Measurements from ENCODE around the gene PPP2R5C. TPM values are rescaled to one million over a fixed set of nuclear protein-coding genes. Genes with fewer than 3 reads are reported as not detected.
A peak's percentile ranks its signal among the peaks of the same experiment; 100 is the strongest.

PPP2R5C gene
- total and polyA plus RNA-seq, 2 of the 4 experiments (the other 2 are of a cell fraction) = 65.9 to 78.7 TPM

GRCh38 chr14:101963656-101964296 is 202.3 kb downstream of the PPP2R5C start (continued):
- TF ChIP-seq RCOR1 (IDR thresholded peaks at IDR 0.05; ENCODE audit: insufficient replicate concordance, low read length) (no peak), RAD21 (IDR thresholded peaks at IDR 0.05; ENCODE audit: low read length) (no peak)

GRCh38 chr14:101964297-101965180 is 203.0 kb downstream of the PPP2R5C start, which contains the start of gene DYNC1H1:
Gene DYNC1H1 (plus strand): TSS chr14:101964573. CDS start chr14:101964692, 119 bp downstream.
- peak within 1 kb of the TSS; percentile 66; the same call in 1 of the 3 replicates for H2BK15ac ChIP-seq (ENCODE audit: low read depth, low read length)
- H3K18ac ChIP-seq (ENCODE audit: low read depth, low read length) = peak within 1 kb of the TSS; percentile 50
- H2AK9ac ChIP-seq (replicated peaks; ENCODE audit: low read depth, low read length, poor library complexity) = peak within 1 kb of the TSS; percentile 96
- no TSS peak for BruUV-seq (replicated peaks)
- dilution Hi-C loops (cut with HindIII; ENCODE audit: low sequenced_read_pairs, unreplicated experiment) (no loop called here), in situ Hi-C loops (cut with MboI; ENCODE audit: low sequenced_read_pairs) (loop anchor here (5.0 to 25.0 kb wide), 2 partner anchors 197 to 348 kb away; partner anchors contain the start of genes MOK and ZNF839), intact Hi-C loops (cut with micrococcal nuclease) (loop anchor here (1.0 to 5.0 kb wide), 3 partner anchors 16 to 257 kb away; no protein-coding TSS in a partner anchor)
- peak within 1 kb of the TSS; percentile 73 for H4K91ac ChIP-seq (ENCODE audit: insufficient read depth, low read depth, low read length)
- peak within 1 kb of the TSS; percentile 99 for H3K4me3 ChIP-seq (ENCODE audit: insufficient read depth, low read depth, low read length)
- H3K27me3 ChIP-seq (ENCODE audit: control insufficient read depth, insufficient read depth, low read length) = no peaks in the 10 kb centered on the region
- peaks cover 11% of the 10 kb centered on the region for H3K4me1 ChIP-seq (ENCODE audit: control insufficient read depth, insufficient read depth, low read length)
- peaks cover 0 to 46% of the 10 kb centered on the region in 2 experiments; a peak in 3 of 4 replicates for H3K79me1 ChIP-seq (ENCODE audit: low read depth in 1 of 2, low read length in 2 of 2)
- H3K23ac ChIP-seq (ENCODE audit: low read depth, low read length) = peak within 1 kb of the TSS; percentile 97
- peak within 1 kb of the TSS; percentile 84 for H2BK5ac ChIP-seq (ENCODE audit: low read depth, low read length, poor library complexity, severe bottlenecking)
- peak within 1 kb of the TSS; percentile 92 for H2AFZ ChIP-seq (replicated peaks; ENCODE audit: low read length, poor library complexity)
- H3K27ac ChIP-seq (ENCODE audit: insufficient read depth, low read length) = peak within 1 kb of the TSS; percentile 95
- peak within 1 kb of the TSS; percentile 66 for H2AK5ac ChIP-seq (ENCODE audit: low read depth, low read length)
- H3K9me3 ChIP-seq (ENCODE audit: control insufficient read depth, insufficient read depth, low read length) = no peaks in the 10 kb centered on the region
- peak within 1 kb of the TSS; percentile 91 for H3K9ac ChIP-seq (ENCODE audit: low read depth, low read length)
- peak; percentile 50; the same call in 1 of the 2 replicates for TF ChIP-seq BHLHE40 (IDR thresholded peaks at IDR 0.05; ENCODE audit: low read depth, low read length)
- TF ChIP-seq POLR2A (IDR thresholded peaks at IDR 0.05; ENCODE audit: low read depth, low read length) = peak; percentile 97
- peak; percentile 63; the same call in 1 of the 2 replicates for TF ChIP-seq MAZ (IDR thresholded peaks at IDR 0.05; ENCODE audit: borderline replicate concordance, low read depth, low read length)
- TF ChIP-seq USF2 (IDR thresholded peaks at IDR 0.05; ENCODE audit: low read depth, low read length) = no peak
- TF ChIP-seq CHD1 (IDR thresholded peaks at IDR 0.05; ENCODE audit: low read depth, low read length) = peak; percentile 37; the same call in 1 of the 2 replicates
- 0 out of 2 replicates have a peak, but pooled peaks have one; percentile 23 for TF ChIP-seq MXI1 (IDR thresholded peaks at IDR 0.05; ENCODE audit: borderline replicate concordance, low read depth, low read length)
- peak within 1 kb of the TSS; percentile 18 for H2BK20ac ChIP-seq (ENCODE audit: low read depth, low read length)
- peak within 1 kb of the TSS; percentile 55 to 71 for H4K8ac ChIP-seq (ENCODE audit: low read depth in 2 of 2, low read length in 2 of 2)
- H3K4me2 ChIP-seq (ENCODE audit: low read depth, low read length) = peak within 1 kb of the TSS; percentile 100
- ChIA-PET CTCF (no interaction called here), POLR2A (ENCODE audit: unreplicated experiment) (no interaction called here)
- peak; percentile 94 for DNase-seq
- H4K20me1 ChIP-seq (ENCODE audit: insufficient read depth, low read length) = peaks cover 35% of the 10 kb centered on the region
- peak within 1 kb of the TSS; percentile 94 for H3K14ac ChIP-seq (replicated peaks; ENCODE audit: low read depth, low read length)
- peaks cover 16% of the 10 kb centered on the region for H3K9me1 ChIP-seq (ENCODE audit: insufficient read depth, low read length)
- peak within 1 kb of the TSS; percentile 74 for H3K4ac ChIP-seq (ENCODE audit: low read depth, low read length)
- peak within 1 kb of the TSS; percentile 37; the same call in 1 of the 2 replicates for H3K56ac ChIP-seq (ENCODE audit: extremely low read depth, insufficient read depth, low read length)
- 1% methylated on average over 56 of the region's 115 CpGs; no CpG with 5 or more reads in 1 of the 2 experiments for WGBS, 2 experiments (ENCODE audit: extremely low coverage in 2 of 2, insufficient read length in 1 of 2)
- peaks cover 4% of the 10 kb centered on the region for H3K36me3 ChIP-seq (ENCODE audit: control insufficient read depth, insufficient read depth, low read length)
- peak; percentile 86 for ATAC-seq (ENCODE audit: low read depth)
- H4K5ac ChIP-seq (ENCODE audit: low read depth, low read length) = peak within 1 kb of the TSS; percentile 77
- peak within 1 kb of the TSS; percentile 61 for H2BK120ac ChIP-seq (ENCODE audit: low read depth, low read length)
